Right atrium auricular region (tissue), 2 donors: Measurements from ENCODE around the gene AEN. TPM values are rescaled to one million over a fixed set of nuclear protein-coding genes. Genes with fewer than 3 reads are reported as not detected.

Experiments
- DNase-seq: peaks from one replicate; pipeline ENCODE4 v3.0.0-alpha.2; 2019; ENCODE audit warnings: low spot score
- H3K27ac ChIP-seq, 2 donors: fragments of 200-600 bp; sonication (generic); 1 replicate in 1 of 2; 2 replicates in 1 of 2; pipeline ENCODE4 v1.5.1; 2016 to 2019
- H3K27me3 ChIP-seq, 2 donors: fragments of 200-600 bp; sonication (generic); one replicate each; pipeline versions ENCODE4 v1.5.1 to v1.6.0; 2017 to 2019
- H3K36me3 ChIP-seq: fragments of 200-600 bp; sonication (generic); one replicate; pipeline ENCODE4 v1.5.1; 2016
- H3K4me1 ChIP-seq, 2 donors: fragments of 200-600 bp; sonication (generic); one replicate each; pipeline versions ENCODE4 v1.5.1 to v1.6.0; 2017 to 2019
- H3K4me3 ChIP-seq, 2 donors: fragments of 200-600 bp; sonication (generic); 1 replicate in 1 of 2; 2 replicates in 1 of 2; pipeline ENCODE4 v1.5.1; 2017 to 2019; ENCODE audit warnings: mild to moderate bottlenecking in 1 of 2, moderate library complexity in 1 of 2
- H3K9me3 ChIP-seq, 2 donors: fragments of 200-600 bp; sonication (generic); one replicate each; pipeline ENCODE4 v1.5.1; 2019
- total RNA-seq, 2 donors: library from RNA; depleted of rRNA; stranded (reverse); fragments of >200 nt; gene quantifications; one replicate each; pipeline ENCODE4 v1.1.0, GENCODE V29; 2016
- TF ChIP-seq, protein P1 (sequence below), 2 donors: fragments of 200-600 bp; sonication (generic); IDR thresholded peaks; one replicate each; pipeline ENCODE4 v1.5.1; 2019; ENCODE audit warnings: antibody characterized with exemption in 2 of 2

Gene AEN
- total RNA-seq, 2 donors from 2014 or later: 5.1 to 8.0 TPM

DNA sequence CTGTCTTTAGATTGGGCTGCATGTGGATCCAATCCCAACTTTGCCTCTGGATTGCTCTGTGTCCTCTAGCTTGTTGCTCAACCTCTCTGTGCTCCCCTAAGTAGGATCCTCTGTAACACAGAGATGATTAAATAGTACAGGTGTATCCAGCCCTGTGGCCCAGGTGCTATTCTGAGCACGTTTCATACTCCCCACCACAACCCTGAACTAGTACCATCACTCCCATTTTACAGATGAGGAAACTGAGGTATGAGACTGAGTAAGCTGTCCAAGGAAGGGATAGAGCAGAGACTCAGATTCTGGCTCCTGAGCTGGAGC lies 24.9 kb downstream of the AEN start:
- Histone ChIP-seq H3K4me3 (no peak overlapping the region), H3K9me3 (no peaks in the 10 kb centered on the region), H3K27me3 (no peaks in the 10 kb centered on the region), H3K4me1 (peaks cover 0 to 23% of the 10 kb centered on the region in 2 donors), H3K27ac (no peak overlapping the region), H3K36me3 (no peaks in the 10 kb centered on the region)
- TF ChIP-seq, protein P1, sequence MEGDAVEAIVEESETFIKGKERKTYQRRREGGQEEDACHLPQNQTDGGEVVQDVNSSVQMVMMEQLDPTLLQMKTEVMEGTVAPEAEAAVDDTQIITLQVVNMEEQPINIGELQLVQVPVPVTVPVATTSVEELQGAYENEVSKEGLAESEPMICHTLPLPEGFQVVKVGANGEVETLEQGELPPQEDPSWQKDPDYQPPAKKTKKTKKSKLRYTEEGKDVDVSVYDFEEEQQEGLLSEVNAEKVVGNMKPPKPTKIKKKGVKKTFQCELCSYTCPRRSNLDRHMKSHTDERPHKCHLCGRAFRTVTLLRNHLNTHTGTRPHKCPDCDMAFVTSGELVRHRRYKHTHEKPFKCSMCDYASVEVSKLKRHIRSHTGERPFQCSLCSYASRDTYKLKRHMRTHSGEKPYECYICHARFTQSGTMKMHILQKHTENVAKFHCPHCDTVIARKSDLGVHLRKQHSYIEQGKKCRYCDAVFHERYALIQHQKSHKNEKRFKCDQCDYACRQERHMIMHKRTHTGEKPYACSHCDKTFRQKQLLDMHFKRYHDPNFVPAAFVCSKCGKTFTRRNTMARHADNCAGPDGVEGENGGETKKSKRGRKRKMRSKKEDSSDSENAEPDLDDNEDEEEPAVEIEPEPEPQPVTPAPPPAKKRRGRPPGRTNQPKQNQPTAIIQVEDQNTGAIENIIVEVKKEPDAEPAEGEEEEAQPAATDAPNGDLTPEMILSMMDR (IDR thresholded peaks at IDR 0.05): no peak
- DNase-seq: no peak

DNA sequence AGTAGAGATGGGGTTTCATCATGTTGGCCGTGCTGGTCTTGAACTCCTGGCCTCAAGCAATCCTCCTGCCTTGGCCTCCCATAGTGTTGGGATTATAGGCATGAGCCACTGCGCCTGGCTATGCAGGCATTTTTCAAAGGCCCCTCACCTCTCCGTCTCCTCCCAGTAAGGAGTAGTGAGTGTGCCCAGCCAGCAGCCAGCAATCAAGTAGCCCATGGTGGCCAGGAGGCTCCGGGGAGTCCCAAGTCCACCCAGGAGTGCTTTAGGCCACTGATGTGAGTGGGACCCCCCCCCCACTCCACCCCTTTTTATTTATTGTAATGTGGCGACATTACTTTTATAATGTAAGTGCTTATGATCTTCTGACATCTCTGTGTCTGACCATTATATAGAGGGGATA lies 25.8 kb downstream of the AEN start:
- DNase-seq: no peak

DNA sequence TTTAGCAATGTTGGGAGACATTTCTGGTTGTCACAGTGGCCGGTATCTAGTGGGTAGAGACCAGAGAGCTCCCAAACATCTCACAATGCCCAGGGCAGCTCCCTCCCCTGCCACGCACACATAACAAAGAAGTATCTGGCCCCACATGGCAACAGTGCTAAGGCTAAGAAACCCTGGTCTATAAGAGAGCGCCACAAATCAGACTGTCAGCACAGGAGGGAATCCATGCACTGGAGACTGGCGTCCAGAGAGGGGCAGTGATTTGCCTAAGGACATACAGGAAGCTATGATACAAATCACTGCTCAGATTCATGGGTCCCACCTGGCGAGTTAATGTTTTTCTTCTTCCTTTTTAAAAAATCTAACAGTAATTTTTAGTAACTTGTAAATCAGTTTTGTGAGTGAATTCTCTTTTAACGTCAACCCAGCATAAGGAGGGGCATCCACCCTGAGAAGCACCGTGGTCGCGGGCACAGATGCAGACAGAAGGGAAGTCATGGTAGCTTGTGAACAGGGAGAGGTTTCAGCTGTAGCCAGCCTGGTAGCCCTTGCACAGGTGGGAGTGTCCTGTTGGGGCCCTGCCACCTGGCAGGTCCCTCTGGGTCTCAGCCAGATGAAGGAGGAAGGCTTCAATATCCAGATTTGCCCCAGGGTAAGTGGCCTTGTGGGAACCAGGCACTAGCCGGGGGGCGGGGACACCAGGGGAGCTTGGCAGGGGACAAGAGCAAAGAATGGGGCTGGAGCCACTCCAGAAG lies 26.4 kb downstream of the AEN start:
- no peak overlapping the region for H3K4me3 ChIP-seq
- no peaks in the 10 kb centered on the region for H3K27me3 ChIP-seq
- H3K36me3 ChIP-seq: no peaks in the 10 kb centered on the region
- TF ChIP-seq, protein P1 (IDR thresholded peaks at IDR 0.05): no peak
- H3K27ac ChIP-seq: no peak overlapping the region
- H3K4me1 ChIP-seq: peaks cover 0 to 23% of the 10 kb centered on the region in 2 donors
- H3K9me3 ChIP-seq: no peaks in the 10 kb centered on the region
- peak; percentile 32 for DNase-seq

More for the DNA sequence above, 25.8 kb downstream of the AEN start:
- peaks cover 0 to 23% of the 10 kb centered on the region in 2 donors for H3K4me1 ChIP-seq
- TF ChIP-seq, protein P1 (IDR thresholded peaks at IDR 0.05): no peak
- no peaks in the 10 kb centered on the region for H3K36me3 ChIP-seq
- H3K4me3 ChIP-seq: no peak overlapping the region
- H3K9me3 ChIP-seq: no peaks in the 10 kb centered on the region
- no peaks in the 10 kb centered on the region for H3K27me3 ChIP-seq
- no peak overlapping the region for H3K27ac ChIP-seq

DNA sequence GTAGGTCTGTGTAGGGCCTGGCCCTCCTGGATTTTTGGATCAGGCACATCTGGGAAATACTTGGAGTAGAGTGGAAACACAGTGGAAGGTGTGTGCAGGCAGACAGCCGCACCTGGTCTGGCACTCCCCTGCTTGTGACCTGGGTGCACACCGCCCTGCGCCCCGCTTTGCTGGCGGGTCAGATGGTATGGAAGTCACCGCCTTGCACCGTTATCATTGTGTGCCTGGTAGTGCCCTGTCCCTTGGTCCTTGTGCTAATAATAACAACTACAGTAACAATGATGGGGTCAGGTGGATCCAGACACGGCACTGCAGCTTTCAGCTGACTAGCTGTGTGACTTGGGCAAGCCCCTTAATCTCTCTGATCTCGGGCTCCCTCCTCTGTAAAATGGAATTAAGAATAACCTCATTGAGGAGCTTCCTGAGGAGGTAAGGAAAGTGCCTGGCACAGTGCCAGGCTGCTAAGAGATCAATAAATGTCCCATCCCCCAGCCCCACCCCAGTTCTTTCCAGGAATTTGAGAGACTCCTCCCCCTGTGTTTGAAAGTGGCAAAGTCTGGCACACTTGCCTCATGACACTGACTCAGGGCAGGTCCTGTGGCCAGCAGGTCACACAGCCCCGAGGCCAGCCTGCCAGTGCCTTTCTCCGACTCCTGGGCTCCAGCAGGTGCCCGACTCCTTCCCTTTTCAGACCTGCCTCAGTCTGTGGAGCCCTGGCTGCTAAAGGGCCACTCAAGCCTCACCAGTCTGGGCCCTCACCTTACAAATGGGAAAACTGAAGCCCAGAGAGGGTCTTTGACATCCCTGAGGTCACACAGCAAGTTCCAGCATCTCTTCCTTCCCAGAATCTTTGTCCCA lies 27.4 kb downstream of the AEN start:
- Histone ChIP-seq H3K27ac (peak overlapping the region; percentile 53 to 59), H3K27me3 (no peaks in the 10 kb centered on the region), H3K36me3 (no peaks in the 10 kb centered on the region), H3K4me3 (no peak overlapping the region), H3K9me3 (no peaks in the 10 kb centered on the region), H3K4me1 (peaks cover 0 to 23% of the 10 kb centered on the region in 2 donors)
- peak; percentile 55 for DNase-seq
- TF ChIP-seq, protein P1 (IDR thresholded peaks at IDR 0.05): no peak

DNA sequence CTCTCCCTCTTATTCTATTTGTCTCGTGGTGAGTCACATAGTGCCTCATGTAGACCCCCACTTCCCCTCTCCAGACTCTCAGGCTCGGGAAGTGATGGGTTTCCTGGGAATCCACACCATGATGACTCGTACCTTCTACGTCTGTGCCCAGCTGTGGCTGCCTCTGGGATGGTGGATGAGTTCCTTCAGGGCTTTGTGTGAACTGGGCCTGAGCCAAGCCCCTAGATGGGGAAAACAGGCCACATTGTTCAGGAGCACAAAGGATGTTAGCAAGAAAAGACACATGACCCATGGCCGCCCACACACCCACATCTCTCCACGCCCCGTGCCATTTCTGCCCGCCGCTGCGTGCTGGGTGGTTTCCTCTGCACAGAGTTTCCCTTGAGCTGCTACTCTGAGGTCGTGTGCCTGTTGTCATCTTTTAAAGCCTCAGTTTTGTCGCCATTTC lies 28.2 kb downstream of the AEN start:
- H3K4me1 ChIP-seq: peaks cover 0 to 23% of the 10 kb centered on the region in 2 donors
- H3K36me3 ChIP-seq: no peaks in the 10 kb centered on the region
- peak overlapping the region; percentile 53 to 59 for H3K27ac ChIP-seq
- H3K27me3 ChIP-seq: no peaks in the 10 kb centered on the region
- H3K4me3 ChIP-seq: no peak overlapping the region
- DNase-seq: peak; percentile 59
- no peaks in the 10 kb centered on the region for H3K9me3 ChIP-seq
- TF ChIP-seq, protein P1 (IDR thresholded peaks at IDR 0.05): no peak
